ENCODE measurements around the gene TAS2R14. TPM values are rescaled to one million over a fixed set of nuclear protein-coding genes. Genes with fewer than 3 reads are reported as not detected.

The TAS2R14 gene
- total and polyA plus RNA-seq, 2 of the 8 experiments (the other 6 are each of a cell fraction or from before 2014, with no cell fraction given), result 0.80 to 1.1 TPM

GRCh38 chr12:10965476-10965875 is 26.4 kb upstream of the TAS2R14 start:
- no peak overlapping the region for H2BK12ac ChIP-seq (ENCODE audit: low read depth, low read length)
- 86% methylated on average over 1 of the region's 1 CpG; no CpG with 5 or more reads in 1 of the 2 experiments for WGBS, 2 experiments (ENCODE audit: extremely low coverage in 1 of 2, insufficient coverage in 1 of 2, insufficient read length in 1 of 2, insufficient replicate concordance in 2 of 2, low coverage in 1 of 2, low lambda C conversion rate in 2 of 2, missing lambda C conversion rate in 1 of 2)

More at GRCh38 chr12:10965476-10965875, 26.4 kb upstream of the TAS2R14 start:
- Histone ChIP-seq H3K23me2 (ENCODE audit: low read depth, low read length) (no peaks in the 10 kb centered on the region), H3K79me2 (ENCODE audit: control insufficient read depth in 1 of 2, insufficient read depth in 2 of 2, low read length in 2 of 2) (no peaks in the 10 kb centered on the region), H4K20me1 (replicated peaks in 1 of 2; ENCODE audit: control insufficient read depth in 1 of 2, insufficient read depth in 2 of 2, low read length in 2 of 2) (no peaks in the 10 kb centered on the region), H3K27ac (ENCODE audit: low read depth, low read length) (no peak overlapping the region), H2BK5ac (ENCODE audit: low read depth, low read length) (no peak overlapping the region), H3K4me3 (ENCODE audit: extremely low read depth in 1 of 4, insufficient read depth in 2 of 4, low read depth in 3 of 4, low read length in 4 of 4) (no peak overlapping the region), H3K56ac (replicated peaks; ENCODE audit: insufficient read length, low read depth, low read length) (no peak overlapping the region), H4K8ac (ENCODE audit: extremely low read depth, insufficient read depth, low read length) (no peak overlapping the region), H3K14ac (ENCODE audit: insufficient read length) (no peak overlapping the region), H3K79me1 (ENCODE audit: low read depth, low read length) (no peaks in the 10 kb centered on the region; the same call in 1 of the 2 replicates), H3K9me3 (ENCODE audit: insufficient read depth in 2 of 2, low read depth in 1 of 2, low read length in 1 of 2) (peaks cover 0 to 2% of the 10 kb centered on the region in 2 experiments; a peak in 1 of 4 replicates), H2BK20ac (ENCODE audit: low read length) (no peak overlapping the region), H4K91ac (replicated peaks; ENCODE audit: insufficient read length, low read length) (no peak overlapping the region), H3K36me3 (ENCODE audit: control insufficient read depth in 2 of 4, insufficient read depth in 4 of 4, low read length in 3 of 4) (no peaks in the 10 kb centered on the region), H3K4ac (replicated peaks; ENCODE audit: insufficient read length, low read depth, low read length) (no peak overlapping the region), H3K23ac (ENCODE audit: insufficient read length) (no peak overlapping the region), H3K18ac (ENCODE audit: extremely low read depth, low read length) (no peak overlapping the region), H3K27me3 (replicated peaks in 1 of 4; ENCODE audit: control insufficient read depth in 3 of 4, extremely low read depth in 1 of 4, insufficient read depth in 3 of 4, low read length in 3 of 4) (no peaks in the 10 kb centered on the region), H2BK120ac (replicated peaks; ENCODE audit: low read depth, low read length) (no peak overlapping the region), H2BK15ac (ENCODE audit: low read length) (no peak overlapping the region), H2AK5ac (ENCODE audit: low read depth, low read length) (no peak overlapping the region), H3K4me2 (ENCODE audit: insufficient read depth in 1 of 2, low read depth in 2 of 2, low read length in 2 of 2) (no peak overlapping the region), H3K4me1 (replicated peaks in 1 of 4; ENCODE audit: control insufficient read depth in 3 of 4, insufficient read depth in 4 of 4, low read length in 3 of 4) (no peaks in the 10 kb centered on the region), H4K5ac (ENCODE audit: insufficient read length, low read depth, low read length) (no peak overlapping the region), H3K9ac (replicated peaks in 1 of 4; ENCODE audit: extremely low read depth in 1 of 4, low read depth in 3 of 4, low read length in 3 of 4) (no peak overlapping the region), H2AFZ (ENCODE audit: low read length) (no peak overlapping the region)
- POLR2A ChIA-PET (ENCODE audit: partially characterized antibody), result no interaction called here
- no peak for DNase-seq (ENCODE audit: low read depth in 1 of 2, low spot score in 2 of 2)
- CTCF ChIA-PET (ENCODE audit: partially characterized antibody), result no interaction called here
- TF ChIP-seq CBX5 (IDR thresholded peaks at IDR 0.05; ENCODE audit: low read depth, low read length) (no peak), E2F6 (IDR thresholded peaks at IDR 0.05) (no peak)
- no peak for FAIRE-seq

Measured in H1 (cell line).